GM12864 (cell line): Measurements from ENCODE around the gene DNAJC15.

Experiments used
- DNase-seq: peaks from one replicate; pipeline ENCODE4 v3.0.0-alpha.2; 2011; ENCODE audit warnings: low read depth
- H3K4me3 ChIP-seq: 2 replicates; pipeline ENCODE4 v1.5.1; 2011; ENCODE audit warnings: mild to moderate bottlenecking, low read depth, low read length, control low read depth
- CTCF ChIP-seq: IDR thresholded peaks from 2 replicates; pipeline ENCODE4 v1.5.1; 2011; ENCODE audit warnings: low read depth, mild to moderate bottlenecking, moderate library complexity, low read length, control low read depth, inconsistent platforms; ENCODE audit errors: missing control alignments

DNAJC15 gene

DNA sequence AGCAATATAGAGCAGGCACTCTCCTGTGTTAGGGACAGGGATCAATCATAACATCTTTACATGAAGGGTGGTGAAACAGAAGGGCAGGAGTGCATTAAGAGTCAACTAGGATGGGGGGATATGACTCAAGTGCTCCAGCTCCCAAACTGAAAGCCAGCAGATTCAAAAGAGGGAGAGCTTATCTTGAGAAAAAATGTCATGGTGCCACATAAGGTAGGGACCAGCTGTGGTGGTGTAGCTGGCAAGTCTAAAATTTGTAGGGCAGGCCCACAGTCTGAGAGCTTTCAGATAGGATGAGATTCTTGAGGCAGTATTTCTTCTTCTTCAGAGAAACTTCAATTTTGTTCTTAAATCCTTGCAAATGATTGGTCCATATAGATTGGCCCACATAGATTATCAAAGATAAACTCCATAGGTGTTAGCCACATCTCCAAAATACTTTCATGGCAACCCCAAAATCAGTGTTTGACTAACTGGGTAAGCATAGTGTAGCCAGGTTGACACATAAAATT is 19.1 kb downstream of the DNAJC15 start:
- TF ChIP-seq CTCF = no peak
- H3K4me3 ChIP-seq = no peak overlapping the region

GRCh38 chr13:43044720-43045301 is 21.4 kb downstream of the DNAJC15 start:
- DNase-seq = no peak
- peak overlapping the region; percentile 44 for H3K4me3 ChIP-seq
- TF ChIP-seq CTCF = no peak

More for the DNA sequence above, 19.1 kb downstream of the DNAJC15 start:
- no peak for DNase-seq

- DNase-seq = peak; percentile 63
These were observed 22.0 kb downstream of the DNAJC15 start for GRCh38 chr13:43045302-43045773.

GRCh38 chr13:43046259-43046658 is 22.9 kb downstream of the DNAJC15 start:
- H3K4me3 ChIP-seq = no peak overlapping the region
- no peak for DNase-seq
- no peak for TF ChIP-seq CTCF

More at GRCh38 chr13:43045302-43045773, 22.0 kb downstream of the DNAJC15 start:
- peak overlapping the region; percentile 44 for H3K4me3 ChIP-seq

DNA sequence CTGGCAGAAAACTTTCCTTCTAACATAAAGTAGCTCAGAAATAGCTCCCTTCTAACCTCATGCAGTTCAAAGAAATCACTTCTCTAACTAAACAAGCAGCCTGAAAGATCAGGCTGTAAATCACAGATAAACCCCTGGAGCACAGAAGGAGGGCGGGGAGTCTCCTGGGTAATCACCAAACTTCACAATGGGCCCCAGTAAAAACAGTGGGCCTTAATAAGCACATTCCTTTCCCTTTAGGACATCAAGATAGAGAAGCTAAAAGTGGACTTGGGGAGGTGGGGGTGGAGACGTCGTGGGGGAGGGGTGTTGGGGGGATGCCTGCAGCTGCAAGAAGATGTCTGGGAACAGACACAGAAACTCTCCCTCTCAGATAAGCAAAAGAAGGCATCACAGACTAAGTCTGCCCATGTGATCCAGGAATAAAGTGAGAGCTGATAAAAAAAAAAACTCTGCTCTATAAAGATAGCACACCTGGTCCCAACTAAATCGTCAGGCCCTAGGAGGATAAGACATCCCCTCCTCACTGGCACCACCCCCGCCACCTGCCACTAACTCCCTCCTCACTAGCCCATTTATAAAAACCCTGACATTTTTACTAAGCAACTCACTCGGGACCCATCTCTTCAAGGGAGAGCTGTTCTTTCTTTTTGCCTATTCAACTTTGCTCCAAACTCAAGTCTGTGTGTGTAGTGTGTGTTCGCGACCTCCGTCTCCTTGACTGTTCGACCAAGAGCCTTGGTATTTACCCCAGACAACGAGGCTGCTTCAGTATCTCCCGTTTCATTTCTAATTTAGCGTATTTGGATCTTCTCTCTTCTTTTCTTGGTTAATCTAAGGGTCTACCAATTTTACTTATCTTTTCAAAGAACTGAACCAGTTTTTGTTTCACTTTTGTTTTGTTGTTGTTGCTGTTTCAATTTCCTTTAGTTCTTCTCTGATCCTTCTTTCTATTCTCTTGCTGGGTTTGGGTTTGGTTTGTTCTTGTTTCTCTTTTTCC is 31.7 kb downstream of the DNAJC15 start:
- H3K4me3 ChIP-seq = peak overlapping the region; percentile 58
- no peak for TF ChIP-seq CTCF
- DNase-seq = no peak

- DNase-seq = no peak
- no peak overlapping the region for H3K4me3 ChIP-seq
- no peak for TF ChIP-seq CTCF
These were observed 34.4 kb downstream of the DNAJC15 start for GRCh38 chr13:43057653-43058317.

- H3K4me3 ChIP-seq = no peak overlapping the region
- no peak for DNase-seq
- no peak for TF ChIP-seq CTCF
These were observed 34.9 kb downstream of the DNAJC15 start for GRCh38 chr13:43058318-43058674.
